ENCODE results near the gene DPYSL3. TPM values are rescaled to one million over a fixed set of nuclear protein-coding genes. Genes with fewer than 3 reads are reported as not detected.

Gene DPYSL3
- total RNA-seq, 1 donor from 2014 or later: 16.4 TPM

GRCh38 chr5:147441191-147441695, 68.6 kb downstream of the DPYSL3 start:
- no peak for DNase-seq (ENCODE audit: low read depth)

DNA sequence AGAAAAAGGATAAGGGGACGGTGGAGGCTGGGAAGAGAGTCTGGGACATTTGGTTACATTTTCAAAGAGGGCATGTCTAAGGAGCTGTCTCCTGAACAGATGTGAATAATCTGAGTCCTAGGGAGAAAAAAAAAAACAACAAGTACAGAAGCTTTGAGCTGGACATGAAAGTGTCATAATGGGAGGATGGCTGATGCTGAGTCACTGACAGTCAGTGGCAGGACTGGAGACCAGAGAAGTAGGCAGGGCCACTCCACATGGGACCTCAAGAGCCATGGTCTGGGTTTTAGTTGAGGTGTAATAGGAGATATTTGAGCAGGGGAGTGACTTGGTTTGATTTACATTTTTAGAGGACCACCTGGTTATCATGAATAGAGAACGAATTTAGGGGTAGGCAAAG, 70.6 kb downstream of the DPYSL3 start:
- DNase-seq (ENCODE audit: low read depth): peak; percentile 44

GRCh38 chr5:147437161-147437596, 72.7 kb downstream of the DPYSL3 start:
- DNase-seq (ENCODE audit: low read depth): peak; percentile 95

GRCh38 chr5:147436596-147436995, 73.3 kb downstream of the DPYSL3 start:
- DNase-seq (ENCODE audit: low read depth): no peak

DNA sequence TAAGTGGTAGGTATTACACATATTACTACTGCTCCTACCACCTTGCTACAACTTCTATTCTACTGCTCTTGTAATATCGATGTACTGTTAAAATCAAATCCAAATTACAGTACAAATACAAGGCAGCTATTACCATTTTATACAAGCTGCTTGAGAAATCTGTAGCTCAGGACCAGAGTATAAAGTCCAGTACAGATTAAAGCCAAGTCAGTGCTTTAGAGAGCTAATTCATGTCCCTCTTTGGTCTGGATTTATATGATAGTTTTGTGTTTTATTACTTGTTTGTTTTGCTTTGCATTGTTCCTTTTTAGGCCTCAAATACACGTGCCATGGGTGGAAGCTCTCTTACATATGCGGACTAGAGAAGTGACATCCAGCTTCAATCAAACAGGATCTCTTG, 75.8 kb downstream of the DPYSL3 start:
- no peak for DNase-seq (ENCODE audit: low read depth)

DNA sequence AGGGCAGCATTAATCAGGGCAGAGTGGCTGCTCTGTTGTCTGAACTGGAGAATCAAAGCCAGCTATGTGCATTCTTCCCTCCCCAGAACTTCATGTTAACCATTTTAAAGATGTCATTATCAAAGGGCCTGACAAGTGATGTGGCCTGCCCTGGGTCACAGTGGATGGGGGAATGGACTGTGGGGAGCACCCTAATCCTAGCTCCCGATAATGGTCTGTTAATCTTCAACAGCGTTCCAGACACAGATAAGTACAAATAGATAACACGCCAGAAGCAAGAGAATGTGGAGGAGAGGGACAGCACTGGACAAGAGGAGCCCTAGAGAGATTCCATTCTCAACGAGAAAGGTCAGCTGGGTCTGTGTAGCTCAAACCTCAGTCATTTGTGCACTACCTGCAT, 77.5 kb downstream of the DPYSL3 start:
- no peak for DNase-seq (ENCODE audit: low read depth)

DNA sequence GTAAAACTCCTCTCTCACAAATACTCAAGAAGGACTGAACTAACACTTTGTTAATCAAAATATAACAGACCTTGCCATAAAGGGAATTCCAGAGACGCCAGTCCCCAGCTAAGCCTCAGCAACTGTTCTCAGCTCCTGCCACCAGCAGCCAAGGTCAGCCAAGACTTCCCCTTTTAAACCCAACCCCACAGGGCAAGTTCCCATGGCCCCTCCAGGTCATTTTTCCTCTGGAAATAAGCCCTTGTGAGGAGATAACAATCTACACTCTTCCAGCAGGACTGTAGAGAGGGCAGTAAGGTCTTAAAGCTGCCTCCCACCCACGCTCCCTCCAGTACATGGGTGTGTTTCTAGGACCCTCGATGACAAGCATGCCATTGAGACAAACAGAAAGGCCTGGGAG, 78.3 kb downstream of the DPYSL3 start:
- peak; percentile 28 for DNase-seq (ENCODE audit: low read depth)

DNA sequence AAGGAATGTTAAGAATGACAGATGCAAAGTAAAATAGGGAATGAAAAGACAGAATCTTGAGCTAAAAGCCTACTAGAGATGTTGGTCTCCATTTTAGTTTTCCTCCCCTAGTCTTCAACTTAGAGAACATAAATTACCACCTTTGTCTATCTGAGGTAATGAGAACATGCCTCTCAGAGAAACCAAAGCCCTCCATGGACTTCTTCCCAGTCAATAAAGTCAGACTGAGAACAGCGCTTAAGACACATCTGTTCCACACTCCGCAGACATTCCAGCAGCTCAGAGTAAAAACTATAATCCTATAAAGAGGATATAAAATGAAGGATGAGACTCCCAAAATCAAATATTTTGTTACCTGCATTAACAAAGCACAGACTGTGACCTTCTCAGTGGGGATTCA, 79.2 kb downstream of the DPYSL3 start:
- no peak for DNase-seq (ENCODE audit: low read depth)

GRCh38 chr5:147427521-147428401, 82.1 kb downstream of the DPYSL3 start:
- DNase-seq (ENCODE audit: low read depth): peak; percentile 59

- DNase-seq (ENCODE audit: low read depth): no peak
Observed at GRCh38 chr5:147426640-147427327, 83.1 kb downstream of the DPYSL3 start.

- no peak for DNase-seq (ENCODE audit: low read depth)
Observed at GRCh38 chr5:147418613-147419012, 91.3 kb downstream of the DPYSL3 start.

GRCh38 chr5:147417135-147417813, 92.6 kb downstream of the DPYSL3 start:
- no peak for DNase-seq (ENCODE audit: low read depth)

DNA sequence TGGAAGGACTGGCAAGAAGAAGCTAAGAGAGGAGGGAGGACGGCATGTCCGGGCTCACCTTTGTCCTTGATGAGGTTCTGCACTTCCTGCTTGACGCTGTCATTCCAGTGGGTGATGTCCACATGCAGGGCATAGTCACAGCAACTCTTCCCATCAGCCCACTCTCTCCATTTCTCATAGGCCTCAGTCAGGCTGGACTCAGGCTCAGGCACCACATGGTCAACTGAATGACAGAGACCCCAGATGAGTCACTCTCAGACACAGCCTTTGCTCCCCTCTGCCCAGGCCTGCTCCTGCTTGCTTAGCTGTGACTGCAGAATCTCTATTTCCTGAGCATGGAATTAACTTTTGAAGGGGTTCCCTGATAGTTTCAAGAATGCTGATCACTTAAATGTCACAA, 94.2 kb downstream of the DPYSL3 start:
- no peak for DNase-seq (ENCODE audit: low read depth)

GRCh38 chr5:147413266-147413665, 96.6 kb downstream of the DPYSL3 start:
- DNase-seq (ENCODE audit: low read depth): peak; percentile 97

- no peak for DNase-seq (ENCODE audit: low read depth)
Observed at GRCh38 chr5:147412561-147412960, 97.3 kb downstream of the DPYSL3 start.

DNA sequence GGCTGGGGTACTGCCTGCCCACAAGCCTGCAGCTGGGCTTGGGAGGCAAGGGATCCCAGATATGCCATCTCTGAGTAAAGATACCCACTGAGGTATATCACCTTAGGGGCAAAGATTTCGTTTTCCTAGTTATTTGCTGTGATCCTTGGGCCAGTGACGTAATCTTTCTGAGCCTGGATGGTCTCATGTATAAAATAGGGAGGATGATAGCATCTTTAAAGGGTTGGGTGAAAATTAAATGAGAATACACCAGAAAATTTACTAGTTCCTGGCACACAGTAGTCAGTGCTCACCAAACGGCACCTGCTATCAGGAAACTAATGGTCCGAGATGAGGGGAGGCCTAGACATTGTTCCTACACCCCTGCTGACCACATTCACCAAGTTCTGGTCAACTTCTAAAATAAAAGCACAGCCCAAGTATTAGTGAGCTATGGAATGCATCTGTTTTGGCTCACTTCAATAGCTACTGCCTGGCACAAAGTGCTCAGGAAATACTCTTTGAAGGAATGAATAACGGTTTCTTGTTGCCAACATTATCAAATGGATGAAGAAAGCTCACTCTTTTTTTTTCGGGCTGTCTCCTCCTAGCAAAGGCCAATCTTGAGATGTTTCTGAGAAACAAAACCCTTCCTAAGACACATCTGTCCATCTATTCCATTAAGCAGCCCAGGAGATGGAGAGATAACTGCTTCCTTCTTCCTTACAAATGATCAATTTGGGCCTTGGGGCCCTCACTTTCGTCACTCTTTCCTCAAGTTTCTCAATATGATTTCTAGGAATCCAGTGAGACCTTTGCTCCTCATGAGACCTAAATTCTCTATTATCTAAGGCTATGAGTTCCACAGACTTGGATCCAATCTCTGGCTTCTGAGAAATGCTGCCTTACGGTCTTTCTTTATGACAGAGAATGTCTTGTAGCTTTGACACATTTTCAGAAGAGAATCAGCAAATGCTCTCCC, 98.2 kb downstream of the DPYSL3 start:
- no peak for DNase-seq (ENCODE audit: low read depth)

- DNase-seq (ENCODE audit: low read depth): peak; percentile 59
Observed at GRCh38 chr5:147410496-147411358, 99.1 kb downstream of the DPYSL3 start.

GRCh38 chr5:147408980-147409379, 100.9 kb downstream of the DPYSL3 start:
- DNase-seq (ENCODE audit: low read depth): no peak

- peak; percentile 61 for DNase-seq (ENCODE audit: low read depth)
Observed at GRCh38 chr5:147407094-147407681, 102.7 kb downstream of the DPYSL3 start.

Data from myocyte (in vitro differentiated cells).